BJ (cell line): ENCODE data around the gene FBXW2. TPM values are rescaled to one million over a fixed set of nuclear protein-coding genes. Genes with fewer than 3 reads are reported as not detected.

Source experiments
- CTCF ChIA-PET: fragments of 350-600 bp; formaldehyde crosslinking; extraction: SDS; loops from one replicate; lab custom pipeline; 2021; ENCODE audit warnings: antibody characterized with exemption, inconsistent platforms; lab: Yijun Ruan, JAX
- POLR2A ChIA-PET: fragments of 300-600 bp; sonication (Branson Sonifier 250); formaldehyde crosslinking; extraction: SDS; loops from one replicate; lab custom pipeline; 2021; ENCODE audit warnings: antibody characterized with exemption; lab: Charles Lee
- DNase-seq: peaks from one replicate; pipeline ENCODE4 v3.0.0-alpha.2; 2011; ENCODE audit warnings: low read depth
- H3K27me3 ChIP-seq: 2 replicates; pipeline ENCODE4 v1.6.0; 2011; ENCODE audit warnings: low read length; ENCODE audit not compliant: control insufficient read depth, insufficient read depth
- H3K36me3 ChIP-seq: 2 replicates; pipeline ENCODE4 v1.5.1; 2011; ENCODE audit warnings: low read length; ENCODE audit not compliant: control insufficient read depth, insufficient read depth
- H3K4me3 ChIP-seq: 2 replicates; pipeline ENCODE4 v1.5.1; 2011; ENCODE audit warnings: low read depth, mild to moderate bottlenecking, control low read depth, low read length
- CTCF ChIP-seq: IDR thresholded peaks from 2 replicates; pipeline ENCODE4 v1.5.1; 2011; ENCODE audit warnings: low read depth, mild to moderate bottlenecking, control low read depth, inconsistent platforms, low read length, moderate library complexity; ENCODE audit not compliant: insufficient read depth
- polyA plus RNA-seq: library from polyadenylated mRNA; depleted of rRNA; stranded (reverse); fragments of >200 nt; gene quantifications from 2 replicates; pipeline ENCODE4 v1.2.3, GENCODE V29; 2011

The FBXW2 gene
- polyA plus RNA-seq, 1 experiment: 40.8 TPM

- CTCF ChIA-PET: no interaction called here
- Histone ChIP-seq H3K27me3 (no peaks in the 10 kb centered on the region), H3K36me3 (peaks cover 12% of the 10 kb centered on the region), H3K4me3 (no peak overlapping the region)
- no peak for DNase-seq
- POLR2A ChIA-PET: no interaction called here
- no peak for TF ChIP-seq CTCF
These were observed 17.4 kb downstream of the FBXW2 start for GRCh38 chr9:120775859-120776258.

GRCh38 chr9:120774719-120775118, 18.5 kb downstream of the FBXW2 start:
- ChIA-PET POLR2A (no interaction called here), CTCF (interaction anchor here (0.6 kb wide), 1 partner anchor 394 kb away, joined by 4 read pairs; no protein-coding TSS in a partner anchor)
- H3K27me3 ChIP-seq: no peaks in the 10 kb centered on the region
- no peak for DNase-seq
- no peak for TF ChIP-seq CTCF
- no peak overlapping the region for H3K4me3 ChIP-seq
- peaks cover 11% of the 10 kb centered on the region for H3K36me3 ChIP-seq

- no peak overlapping the region for H3K4me3 ChIP-seq
- H3K27me3 ChIP-seq: no peaks in the 10 kb centered on the region
- TF ChIP-seq CTCF: no peak
- peaks cover 9% of the 10 kb centered on the region for H3K36me3 ChIP-seq
- ChIA-PET POLR2A (no interaction called here), CTCF (interaction anchor here (1.7 kb wide), 1 partner anchor 17 kb away, joined by 6 read pairs; no protein-coding TSS in a partner anchor)
- no peak for DNase-seq
These were observed 20.0 kb downstream of the FBXW2 start for GRCh38 chr9:120773256-120773655.

- no peak for DNase-seq
- POLR2A ChIA-PET: no interaction called here
- Histone ChIP-seq H3K27me3 (no peaks in the 10 kb centered on the region), H3K36me3 (peaks cover 3% of the 10 kb centered on the region), H3K4me3 (no peak overlapping the region)
- CTCF ChIA-PET: no interaction called here
- TF ChIP-seq CTCF: no peak
These were observed 22.3 kb downstream of the FBXW2 start for GRCh38 chr9:120770931-120771330.

- DNase-seq: no peak
- ChIA-PET POLR2A (no interaction called here), CTCF (interaction anchor here (0.7 to 5.1 kb wide), 3 partner anchors 13 to 108 kb away, joined by 3 to 45 read pairs (median 3); no protein-coding TSS in a partner anchor)
- TF ChIP-seq CTCF: no peak
- Histone ChIP-seq H3K27me3 (no peaks in the 10 kb centered on the region), H3K36me3 (peaks cover 4% of the 10 kb centered on the region; the same call in 1 of the 2 replicates), H3K4me3 (no peak overlapping the region)
These were observed 24.3 kb downstream of the FBXW2 start for GRCh38 chr9:120768886-120769285.
